ENCODE measurements around the gene TAAR6. TPM values are rescaled to one million over a fixed set of nuclear protein-coding genes. Genes with fewer than 3 reads are reported as not detected.
"Not testable (repeated sequence)": the region's sequence is repeated elsewhere in the genome, so short reads cannot be mapped to it uniquely, and the experiment has no call there.

Gene TAAR6
- total RNA-seq, 1 donor from 2014 or later = not detected

GRCh38 chr6:132584698-132585097 is 14.6 kb downstream of the TAAR6 start:
- intact Hi-C loops (cut with DNase I) = no loop called here
- no peak for DNase-seq (ENCODE audit: low spot score)

- DNase-seq (ENCODE audit: low spot score) = no peak
- intact Hi-C loops (cut with DNase I) = no loop called here
Observed at GRCh38 chr6:132587424-132587823, 17.3 kb downstream of the TAAR6 start.

GRCh38 chr6:132589454-132589853 is 19.3 kb downstream of the TAAR6 start, which contains the start of gene TAAR5:
Gene TAAR5, minus strand, starts transcription at chr6:132589741. Its CDS starts 55 bp downstream, at chr6:132589686.
- intact Hi-C loops (cut with DNase I) = no loop called here
- no peak for DNase-seq (ENCODE audit: low spot score)

- intact Hi-C loops (cut with DNase I) = no loop called here
- DNase-seq (ENCODE audit: low spot score) = no peak
Observed at GRCh38 chr6:132590362-132590761, 20.2 kb downstream of the TAAR6 start.

GRCh38 chr6:132592855-132593254 is 22.7 kb downstream of the TAAR6 start:
- no peak for DNase-seq (ENCODE audit: low spot score)
- intact Hi-C loops (cut with DNase I) = no loop called here

GRCh38 chr6:132596201-132596600 is 26.1 kb downstream of the TAAR6 start:
- intact Hi-C loops (cut with DNase I) = no loop called here
- no peak for DNase-seq (ENCODE audit: low spot score)

GRCh38 chr6:132598473-132598872 is 28.4 kb downstream of the TAAR6 start:
- intact Hi-C loops (cut with DNase I) = no loop called here
- DNase-seq (ENCODE audit: low spot score) = no peak

GRCh38 chr6:132600900-132601299 is 30.8 kb downstream of the TAAR6 start:
- intact Hi-C loops (cut with DNase I) = not testable (repeated sequence)

GRCh38 chr6:132604635-132605152 is 34.6 kb downstream of the TAAR6 start:
- no peak for DNase-seq (ENCODE audit: low spot score)
- intact Hi-C loops (cut with DNase I) = no loop called here

More at GRCh38 chr6:132600900-132601299, 30.8 kb downstream of the TAAR6 start:
- DNase-seq (ENCODE audit: low spot score) = not testable (repeated sequence)

- intact Hi-C loops (cut with DNase I) = no loop called here
- no peak for DNase-seq (ENCODE audit: low spot score)
Observed at GRCh38 chr6:132607544-132608233, 37.6 kb downstream of the TAAR6 start.

GRCh38 chr6:132611616-132612015 is 41.5 kb downstream of the TAAR6 start:
- intact Hi-C loops (cut with DNase I) = no loop called here
- no peak for DNase-seq (ENCODE audit: low spot score)

GRCh38 chr6:132612449-132613108 is 42.5 kb downstream of the TAAR6 start:
- intact Hi-C loops (cut with DNase I) = no loop called here
- DNase-seq (ENCODE audit: low spot score) = no peak

- no peak for DNase-seq (ENCODE audit: low spot score)
- intact Hi-C loops (cut with DNase I) = no loop called here
Observed at GRCh38 chr6:132614554-132614953, 44.4 kb downstream of the TAAR6 start.

GRCh38 chr6:132616677-132617076 is 46.6 kb downstream of the TAAR6 start:
- intact Hi-C loops (cut with DNase I) = no loop called here
- DNase-seq (ENCODE audit: low spot score) = no peak

Other genes starting within 250 kb of the TAAR6 start
- gene MOXD1, start 168.8 kb upstream of the TAAR6 start, total RNA-seq = 1.6 TPM
- gene STX7, start 57.2 kb upstream of the TAAR6 start, total RNA-seq = 53.3 TPM
- gene TAAR9, start 32.0 kb upstream of the TAAR6 start, total RNA-seq = not detected
- gene TAAR8, start 17.6 kb upstream of the TAAR6 start, total RNA-seq = not detected
- not detected for gene TAAR5, start 19.4 kb downstream of the TAAR6 start, total RNA-seq
- gene TAAR2, start 54.0 kb downstream of the TAAR6 start, total RNA-seq = not detected
- not detected for gene TAAR1, start 88.9 kb downstream of the TAAR6 start, total RNA-seq
- 0.30 TPM for gene VNN1, start 143.7 kb downstream of the TAAR6 start, total RNA-seq
- 3.1 TPM for gene VNN2, start 187.6 kb downstream of the TAAR6 start, total RNA-seq
- 1.2 TPM for gene SLC18B1, start 228.3 kb downstream of the TAAR6 start, total RNA-seq
- 366 TPM for gene RPS12, start 244.2 kb downstream of the TAAR6 start, total RNA-seq

All from cardiac septum (tissue), 1 donor.